Gastrocnemius medialis (tissue), 4 donors: ENCODE results near the gene ATP6V0B. TPM values are rescaled to one million over a fixed set of nuclear protein-coding genes. Genes with fewer than 3 reads are reported as not detected.

Source experiments
- ATAC-seq, 2 donors: fragments of 150-250 bp; one replicate each; pipeline ENCODE4 v1.9.1; 2016
- DNase-seq, 2 donors: peaks; one replicate each; pipeline ENCODE4 v3.0.0-alpha.2; 2019
- H3K27ac ChIP-seq, 4 donors: fragments of 200-600 bp; sonication (generic); 1 replicate in 1 of 4; 2 replicates in 3 of 4; pipeline ENCODE4 v1.5.1; 2016 to 2018; ENCODE audit warnings: mild to moderate bottlenecking in 2 of 4, moderate library complexity in 1 of 4
- H3K27me3 ChIP-seq, 3 donors: fragments of 200-600 bp; sonication (generic) in 2 of 3; 1 replicate in 1 of 3; 2 replicates in 2 of 3; pipeline versions ENCODE4 v1.5.1 to v1.6.0; 2016 to 2019; ENCODE audit warnings: mild to moderate bottlenecking in 1 of 3, moderate library complexity in 1 of 3
- H3K36me3 ChIP-seq, 2 donors: fragments of 200-600 bp; sonication (generic) in 1 of 2; one replicate each; pipeline ENCODE4 v1.5.1; 2017 to 2018
- H3K4me1 ChIP-seq, 2 donors: fragments of 200-600 bp; sonication (generic) in 1 of 2; one replicate each; pipeline ENCODE4 v1.5.1; 2016 to 2017; ENCODE audit warnings: mild to moderate bottlenecking in 2 of 2
- H3K4me3 ChIP-seq, 4 donors: fragments of 200-600 bp; sonication (generic) in 3 of 4; 1 replicate in 1 of 4; 2 replicates in 3 of 4; pipeline ENCODE4 v1.5.1; 2016 to 2019; ENCODE audit warnings: mild to moderate bottlenecking in 2 of 4
- H3K9me3 ChIP-seq, 3 donors: fragments of 200-600 bp; sonication (generic) in 2 of 3; 1 replicate in 1 of 3; 2 replicates in 2 of 3; pipeline ENCODE4 v1.5.1; 2016 to 2019
- CTCF ChIP-seq, 5 experiments: fragments of 450-650 bp in 3 of 5; fragments of 200-600 bp in 2 of 5; sonication (generic) in 2 of 5; IDR thresholded peaks in 4 of 5; conservative IDR thresholded peaks in 1 of 5; 1 replicate in 4 of 5; 2 replicates in 1 of 5; pipeline ENCODE4 v1.5.1; 2016 to 2019; ENCODE audit warnings: antibody characterized with exemption in 5 of 5, mild to moderate bottlenecking in 3 of 5, moderate library complexity in 3 of 5
- POLR2A ChIP-seq, 2 donors: fragments of 450-650 bp; IDR thresholded peaks; one replicate each; pipeline ENCODE4 v1.6.1; 2017; ENCODE audit warnings: antibody characterized with exemption in 2 of 2, mild to moderate bottlenecking in 2 of 2, moderate library complexity in 2 of 2
- in situ Hi-C, 4 donors: fragments of 200-750 bp; cut with MboI; loops; one replicate each; pipeline versions ENCODE4 v1.15.0 to v1.8.0; 2017; ENCODE audit warnings: low sequenced_read_pairs in 4 of 4
- intact Hi-C: fragments of 100-400 bp; cut with DNase I; formaldehyde crosslinking; loops from one replicate; pipeline ENCODE4 v1.15.1; 2023; ENCODE audit warnings: low total_unique reads
- total RNA-seq, 4 donors: library from RNA; depleted of rRNA; stranded (reverse); fragments of >200 nt; gene quantifications; one replicate each; pipeline versions ENCODE4 v1.1.0 to v1.2.3, GENCODE V29; 2016

ATP6V0B gene
- total RNA-seq, 4 donors from 2014 or later, result 156 to 242 (median 195) TPM

- H3K9me3 ChIP-seq, result no peaks in the 10 kb centered on the region
- intact Hi-C loops (loop anchor here (5.0 kb wide), 2 partner anchors 83 to 238 kb away; partner anchors contain the start of gene ST3GAL3), in situ Hi-C loops (loop anchor here in 2 of 4 donors (25.0 kb wide), 1 partner anchor 408 kb away; the partner anchor contains the start of gene PTPRF (in 2 of the 2))
- H3K27me3 ChIP-seq, result no peaks in the 10 kb centered on the region
- no peak overlapping the region for H3K27ac ChIP-seq
- DNase-seq, result no peak
- H3K36me3 ChIP-seq, result peaks cover 0 to 6% of the 10 kb centered on the region in 2 donors
- H3K4me1 ChIP-seq, result peaks cover 36 to 39% of the 10 kb centered on the region in 2 donors
- no peak overlapping the region for H3K4me3 ChIP-seq
- TF ChIP-seq POLR2A (IDR thresholded peaks at IDR 0.05), result no peak
- no peak for TF ChIP-seq CTCF (IDR thresholded peaks at IDR 0.05 in 4 of 5, conservative IDR thresholded peaks at IDR 0.05 in 1 of 5)
- ATAC-seq, result no peak
These were observed 29.9 kb upstream of the ATP6V0B start for GRCh38 chr1:43944860-43945259.

GRCh38 chr1:43945674-43946235 is 29.0 kb upstream of the ATP6V0B start:
- Histone ChIP-seq H3K36me3 (peaks cover 0 to 12% of the 10 kb centered on the region in 2 donors), H3K27me3 (no peaks in the 10 kb centered on the region), H3K4me1 (peaks cover 45 to 48% of the 10 kb centered on the region in 2 donors), H3K4me3 (peak overlapping the region; percentile 73 to 85 (median 80)), H3K9me3 (no peaks in the 10 kb centered on the region), H3K27ac (peak overlapping the region; percentile 90 to 97 (median 94))
- ATAC-seq (no peak), DNase-seq (no peak)
- TF ChIP-seq POLR2A (IDR thresholded peaks at IDR 0.05) (no peak), CTCF (IDR thresholded peaks at IDR 0.05 in 4 of 5, conservative IDR thresholded peaks at IDR 0.05 in 1 of 5) (no peak)
- intact Hi-C loops, result loop anchor here (1.0 to 5.0 kb wide), 6 partner anchors 24 to 238 kb away; partner anchors contain the start of genes ATP6V0B and ST3GAL3
- in situ Hi-C loops, result loop anchor here in 2 of 4 donors (25.0 kb wide), 1 partner anchor 408 kb away; the partner anchor contains the start of gene PTPRF (in 2 of the 2)

DNA sequence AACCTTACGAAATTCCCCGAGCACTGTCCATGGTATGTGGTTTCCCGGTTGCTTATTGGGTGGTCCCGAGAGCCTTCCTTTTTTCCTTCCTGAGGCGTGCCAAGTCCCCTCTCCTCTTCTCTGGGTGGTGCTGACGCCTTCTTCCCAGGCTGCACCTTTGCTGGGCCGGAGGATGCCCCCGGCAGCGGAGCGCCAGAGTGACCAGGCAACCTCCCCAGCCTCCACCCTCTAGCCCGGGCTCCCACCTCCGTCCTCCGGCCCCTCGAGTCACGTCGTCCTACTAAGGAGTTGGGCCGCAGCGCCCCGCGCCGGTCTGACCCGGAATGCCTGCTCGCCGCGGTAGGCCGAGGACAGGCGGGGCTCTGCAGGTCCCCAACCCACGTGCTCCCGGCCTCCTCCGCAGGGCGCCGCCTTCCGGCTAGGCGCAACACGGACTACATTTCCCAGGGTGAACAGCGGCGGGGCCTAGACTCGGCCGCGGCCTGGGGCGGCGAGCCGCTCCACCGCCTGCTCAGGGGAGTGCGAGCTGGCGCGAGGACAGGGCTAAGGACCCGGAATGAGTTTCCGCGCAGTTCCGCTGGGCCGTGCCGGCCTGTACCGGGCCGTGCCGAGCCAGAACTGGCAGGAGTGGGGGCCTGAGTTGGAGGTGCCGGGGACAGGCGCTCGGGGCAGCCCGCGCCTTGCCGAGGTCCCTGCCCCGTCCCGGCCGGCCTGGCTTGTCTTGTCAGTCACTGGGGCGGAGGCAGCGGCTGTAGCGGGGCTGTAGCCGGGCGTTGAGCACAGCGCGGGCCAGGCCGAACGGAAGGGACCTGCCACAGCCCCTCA is 28.3 kb upstream of the ATP6V0B start, which contains the start of gene IPO13:
TSS of gene IPO13 (plus strand) at position 715 of the 825 bp plus-strand sequence. CDS start 651 bp downstream, outside the sequence.
- Histone ChIP-seq H3K9me3 (no peaks in the 10 kb centered on the region), H3K4me1 (peaks cover 52 to 55% of the 10 kb centered on the region in 2 donors), H3K27ac (peak within 1 kb of the TSS; percentile 90 to 97 (median 94)), H3K4me3 (peak within 1 kb of the TSS; percentile 73 to 85 (median 80)), H3K36me3 (peaks cover 0 to 12% of the 10 kb centered on the region in 2 donors), H3K27me3 (no peaks in the 10 kb centered on the region)
- TF ChIP-seq POLR2A (IDR thresholded peaks at IDR 0.05), result peak; percentile 90 to 96
- TF ChIP-seq CTCF (IDR thresholded peaks at IDR 0.05 in 4 of 5, conservative IDR thresholded peaks at IDR 0.05 in 1 of 5), result peak; percentile 67 to 88 (median 85)
- DNase-seq (peak; percentile 95 to 97), ATAC-seq (peak; percentile 80)
- in situ Hi-C loops (loop anchor here in 2 of 4 donors (25.0 kb wide), 1 partner anchor 409 kb away; the partner anchor contains the start of gene PTPRF (in 2 of the 2)), intact Hi-C loops (loop anchor here (1.0 to 5.0 kb wide), 6 partner anchors 23 to 239 kb away; partner anchors contain the start of genes ATP6V0B and ST3GAL3)

- DNase-seq, result peak; percentile 45 to 86
- Histone ChIP-seq H3K27me3 (no peaks in the 10 kb centered on the region), H3K27ac (peak overlapping the region; percentile 90 to 97 (median 94)), H3K4me3 (peak overlapping the region; percentile 73 to 85 (median 80)), H3K9me3 (no peaks in the 10 kb centered on the region), H3K36me3 (peaks cover 0 to 12% of the 10 kb centered on the region in 2 donors), H3K4me1 (peaks cover 60 to 63% of the 10 kb centered on the region in 2 donors)
- intact Hi-C loops, result loop anchor here (2.0 to 5.0 kb wide), 4 partner anchors 66 to 240 kb away; partner anchors contain the start of gene ST3GAL3
- ATAC-seq, result peak; percentile 63 to 65
- in situ Hi-C loops, result loop anchor here in 2 of 4 donors (25.0 kb wide), 1 partner anchor 410 kb away; the partner anchor contains the start of gene PTPRF (in 2 of the 2)
- TF ChIP-seq CTCF (IDR thresholded peaks at IDR 0.05 in 4 of 5, conservative IDR thresholded peaks at IDR 0.05 in 1 of 5) (no peak), POLR2A (IDR thresholded peaks at IDR 0.05) (peak; percentile 35 to 62)
These were observed 27.5 kb upstream of the ATP6V0B start for GRCh38 chr1:43947061-43947873.
